H1 (cell line): ENCODE results near the gene R3HDM4. TPM values are rescaled to one million over a fixed set of nuclear protein-coding genes. Genes with fewer than 3 reads are reported as not detected.

Source experiments
- CTCF ChIA-PET: fragments of 300-600 bp; sonication (Branson Sonifier 250); formaldehyde crosslinking; loops from one replicate; lab custom pipeline; 2021; ENCODE audit not compliant: partially characterized antibody; lab: Charles Lee
- POLR2A ChIA-PET: fragments of 300-600 bp; sonication (Branson Sonifier 250); formaldehyde crosslinking; loops from one replicate; lab custom pipeline; 2021; ENCODE audit warnings: inconsistent platforms; ENCODE audit not compliant: partially characterized antibody; lab: Charles Lee
- DNase-seq, 2 experiments: peaks; one replicate each; pipeline versions ENCODE4 v3.0.0 to v3.0.0-alpha.2; 2010 to 2022; ENCODE audit warnings: low spot score in 2 of 2, low read depth in 1 of 2, mixed read lengths in 1 of 2
- FAIRE-seq: peaks from 2 replicates; lab custom pipeline; 2011; peaks lifted over from hg19 to GRCh38; lab: Jason Lieb, UNC
- H2AFZ ChIP-seq: 2 replicates; pipeline ENCODE4 v1.8.1; 2012; ENCODE audit warnings: low read length, inconsistent platforms
- H2AK5ac ChIP-seq: 2 replicates; pipeline ENCODE4 v1.6.1; 2013; ENCODE audit warnings: low read depth, low read length
- H2BK120ac ChIP-seq: replicated peaks from 2 replicates; pipeline ENCODE3; 2013; ENCODE audit warnings: low read depth, low read length, inconsistent platforms
- H2BK12ac ChIP-seq: 2 replicates; pipeline ENCODE4 v1.6.1; 2013; ENCODE audit warnings: low read depth, low read length
- H2BK15ac ChIP-seq: 2 replicates; pipeline ENCODE4 v1.6.1; 2013; ENCODE audit warnings: low read length
- H2BK20ac ChIP-seq: 2 replicates; pipeline ENCODE4 v1.6.1; 2013; ENCODE audit warnings: low read length
- H2BK5ac ChIP-seq: 2 replicates; pipeline ENCODE4 v1.6.1; 2013; ENCODE audit warnings: low read depth, low read length
- H3K14ac ChIP-seq: 2 replicates; pipeline ENCODE4 v1.6.1; 2013; ENCODE audit warnings: inconsistent platforms; ENCODE audit not compliant: insufficient read length
- H3K18ac ChIP-seq: 2 replicates; pipeline ENCODE4 v1.6.1; 2013; ENCODE audit warnings: low read length; ENCODE audit errors: extremely low read depth
- H3K23ac ChIP-seq: 2 replicates; pipeline ENCODE4 v1.6.1; 2013; ENCODE audit warnings: inconsistent platforms; ENCODE audit not compliant: insufficient read length
- H3K23me2 ChIP-seq: 2 replicates; pipeline ENCODE4 v1.6.1; 2013; ENCODE audit warnings: low read depth, low read length
- H3K27ac ChIP-seq: 2 replicates; pipeline ENCODE4 v1.6.1; 2011; ENCODE audit warnings: low read depth, low read length, inconsistent platforms
- H3K27me3 ChIP-seq, 4 experiments: replicated peaks in 1 of 4; 1 replicate in 1 of 4; 2 replicates in 3 of 4; pipeline versions ENCODE4 v1.6.1 to v1.8.1; 2011 to 2013; ENCODE audit warnings: low read length in 3 of 4, mild to moderate bottlenecking in 3 of 4, inconsistent platforms in 2 of 4, mixed read lengths in 2 of 4, moderate library complexity in 1 of 4; ENCODE audit not compliant: control insufficient read depth in 3 of 4, insufficient read depth in 3 of 4; ENCODE audit errors: extremely low read depth in 1 of 4
- H3K36me3 ChIP-seq, 4 experiments: 2 replicates each; pipeline versions ENCODE4 v1.6.1 to v1.8.1; 2011 to 2013; ENCODE audit warnings: mild to moderate bottlenecking in 4 of 4, low read length in 3 of 4, moderate library complexity in 2 of 4, control low read depth in 1 of 4, inconsistent platforms in 1 of 4; ENCODE audit not compliant: insufficient read depth in 4 of 4, control insufficient read depth in 2 of 4
- H3K4ac ChIP-seq: replicated peaks from 2 replicates; pipeline ENCODE3; 2013; ENCODE audit warnings: low read length, low read depth, mixed read lengths, inconsistent platforms; ENCODE audit not compliant: insufficient read length
- H3K4me1 ChIP-seq, 4 experiments: replicated peaks in 1 of 4; 1 replicate in 1 of 4; 2 replicates in 3 of 4; pipeline versions ENCODE4 v1.6.1 to v1.8.1; 2011 to 2013; ENCODE audit warnings: low read length in 3 of 4, inconsistent platforms in 2 of 4, mixed read lengths in 1 of 4; ENCODE audit not compliant: insufficient read depth in 4 of 4, control insufficient read depth in 3 of 4
- H3K4me2 ChIP-seq, 2 experiments: 2 replicates each; pipeline versions ENCODE4 v1.6.1 to v1.8.1; 2011 to 2013; ENCODE audit warnings: low read depth in 2 of 2, low read length in 2 of 2, control low read depth in 1 of 2, inconsistent platforms in 1 of 2, mild to moderate bottlenecking in 1 of 2; ENCODE audit not compliant: insufficient read depth in 1 of 2
- H3K4me3 ChIP-seq, 4 experiments: fragments of 200-600, 300-600 bp in 1 of 4; sonication (generic), shearing (Covaris generic), sonication (Bioruptor Twin) in 1 of 4; 2 replicates each; pipeline versions ENCODE4 v1.5.1 to v1.8.1; 2011 to 2016; ENCODE audit warnings: low read length in 4 of 4, low read depth in 3 of 4, control low read depth in 2 of 4, inconsistent platforms in 2 of 4, mild to moderate bottlenecking in 2 of 4, mixed read lengths in 1 of 4, moderate library complexity in 1 of 4; ENCODE audit not compliant: insufficient read depth in 2 of 4; ENCODE audit errors: extremely low read depth in 1 of 4
- H3K56ac ChIP-seq: replicated peaks from 2 replicates; pipeline ENCODE3; 2013; ENCODE audit warnings: low read depth, mild to moderate bottlenecking, mixed read lengths, low read length, inconsistent platforms; ENCODE audit not compliant: insufficient read length
- H3K79me1 ChIP-seq: 2 replicates; pipeline ENCODE4 v1.6.1; 2013; ENCODE audit warnings: low read depth, low read length, control low read depth
- H3K79me2 ChIP-seq, 2 experiments: 2 replicates each; pipeline versions ENCODE4 v1.6.1 to v1.8.1; 2012 to 2013; ENCODE audit warnings: low read length in 2 of 2, mild to moderate bottlenecking in 2 of 2, inconsistent platforms in 1 of 2; ENCODE audit not compliant: insufficient read depth in 2 of 2, control insufficient read depth in 1 of 2
- H3K9ac ChIP-seq, 4 experiments: replicated peaks in 1 of 4; 1 replicate in 1 of 4; 2 replicates in 3 of 4; pipeline versions ENCODE4 v1.6.1 to v1.8.1; 2011 to 2013; ENCODE audit warnings: low read depth in 3 of 4, low read length in 3 of 4, control low read depth in 2 of 4, mild to moderate bottlenecking in 2 of 4, moderate library complexity in 2 of 4, inconsistent platforms in 1 of 4; ENCODE audit errors: extremely low read depth in 1 of 4
- H3K9me3 ChIP-seq, 2 experiments: 2 replicates each; pipeline versions ENCODE4 v1.6.1 to v1.8.1; 2012 to 2013; ENCODE audit warnings: mild to moderate bottlenecking in 2 of 2, moderate library complexity in 2 of 2, control low read depth in 1 of 2, inconsistent platforms in 1 of 2, low read depth in 1 of 2, low read length in 1 of 2, mixed read lengths in 1 of 2; ENCODE audit not compliant: insufficient read depth in 2 of 2
- H4K20me1 ChIP-seq, 2 experiments: replicated peaks in 1 of 2; 2 replicates each; pipeline versions ENCODE3 to v1.8.1; 2011 to 2013; ENCODE audit warnings: inconsistent platforms in 2 of 2, low read length in 2 of 2, mild to moderate bottlenecking in 1 of 2; ENCODE audit not compliant: insufficient read depth in 2 of 2, control insufficient read depth in 1 of 2
- H4K5ac ChIP-seq: 2 replicates; pipeline ENCODE4 v1.6.1; 2013; ENCODE audit warnings: low read length, low read depth, mixed read lengths, inconsistent platforms; ENCODE audit not compliant: insufficient read length
- H4K8ac ChIP-seq: 2 replicates; pipeline ENCODE4 v1.8.0; 2013; ENCODE audit warnings: mild to moderate bottlenecking, moderate library complexity, low read length, inconsistent platforms; ENCODE audit not compliant: insufficient read depth; ENCODE audit errors: extremely low read depth
- H4K91ac ChIP-seq: replicated peaks from 2 replicates; pipeline ENCODE3; 2013; ENCODE audit warnings: low read length, mixed read lengths, inconsistent platforms; ENCODE audit not compliant: insufficient read length
- ATF3 ChIP-seq: IDR thresholded peaks from 2 replicates; pipeline ENCODE4 v1.6.1; 2011; ENCODE audit warnings: low read depth, mild to moderate bottlenecking, low read length; ENCODE audit not compliant: insufficient read depth
- CBX5 ChIP-seq: fragments of 300-800, 300-1000 bp; sonication (generic); IDR thresholded peaks from 2 replicates; pipeline ENCODE4 v1.7.1; 2016; ENCODE audit warnings: antibody characterized with exemption, low read length, low read depth
- CBX8 ChIP-seq: fragments of 300-800, 300-1000 bp; sonication (generic); IDR thresholded peaks from 2 replicates; pipeline ENCODE4 v1.7.1; 2016; ENCODE audit warnings: low read depth, low read length, borderline replicate concordance
- CTBP2 ChIP-seq: IDR thresholded peaks from 2 replicates; pipeline ENCODE4 v1.7.0; 2011; ENCODE audit warnings: borderline replicate concordance, mild to moderate bottlenecking, moderate library complexity, mixed read lengths, low read length; ENCODE audit not compliant: insufficient read depth, insufficient read length
- EP300 ChIP-seq, 2 experiments: IDR thresholded peaks; 1 replicate in 1 of 2; 2 replicates in 1 of 2; pipeline ENCODE4 v1.6.1; 2011 to 2012; ENCODE audit warnings: low read depth in 2 of 2, low read length in 2 of 2, mild to moderate bottlenecking in 2 of 2, borderline replicate concordance in 1 of 2, inconsistent platforms in 1 of 2, moderate library complexity in 1 of 2
- RNF2 ChIP-seq: fragments of 200-900, 300-1000 bp; sonication (generic); IDR thresholded peaks from 2 replicates; pipeline ENCODE4 v1.7.1; 2016; ENCODE audit warnings: borderline replicate concordance, low read depth, mild to moderate bottlenecking, antibody characterized with exemption, low read length; ENCODE audit not compliant: poor library complexity, severe bottlenecking; ENCODE audit errors: missing control alignments
- SAP30 ChIP-seq: fragments of 300-600 bp; sonication (generic); IDR thresholded peaks from 2 replicates; pipeline ENCODE4 v1.7.1; 2012; ENCODE audit warnings: low read length, moderate library complexity, mild to moderate bottlenecking, inconsistent platforms; ENCODE audit not compliant: insufficient read depth, insufficient replicate concordance
- TAF1 ChIP-seq: IDR thresholded peaks from 2 replicates; pipeline ENCODE4 v1.6.1; 2011; ENCODE audit warnings: mild to moderate bottlenecking, low read depth, low read length
- TBP ChIP-seq: IDR thresholded peaks from 2 replicates; pipeline ENCODE4 v1.6.1; 2011; ENCODE audit warnings: low read depth, low read length, improper control_type of control experiment
- WGBS, 2 experiments: shearing (Covaris generic) in 1 of 2; methylation state at CpG; one replicate each; pipeline versions ENCODE4 v1.1.6 to v1.1.7; 2013 to 2015; ENCODE audit warnings: low lambda C conversion rate in 2 of 2, mixed read lengths in 2 of 2, inconsistent platforms in 1 of 2, low coverage in 1 of 2, missing lambda C conversion rate in 1 of 2; ENCODE audit not compliant: insufficient replicate concordance in 2 of 2, insufficient coverage in 1 of 2, insufficient read length in 1 of 2; ENCODE audit errors: extremely low coverage in 1 of 2, missing lambda C conversion rate in 1 of 2; 5-methylcytosine and 5-hydroxymethylcytosine counted together
- polyA plus RNA-seq, 7 experiments: library from polyadenylated mRNA; depleted of rRNA in 3 of 7; stranded (reverse) in 5 of 7; unstranded in 2 of 7; fragments of >200 nt in 5 of 7; fragments of 200-250 nt in 2 of 7; gene quantifications; 1 replicate in 5 of 7; 2 replicates in 1 of 7; 4 replicates in 1 of 7; pipeline versions ENCODE4 v1.2.1 to v1.2.3, GENCODE V29; 2011 to 2013; ENCODE audit warnings: missing spikeins in 2 of 7, mixed read lengths in 2 of 7
- total RNA-seq: library from RNA; stranded (reverse); fragmentation: NEBNext Ultra II Directional; extraction: Animal tissue kit (Norgen Biotek cat#: 25700); gene quantifications from 2 replicates; pipeline ENCODE4 v1.2.1, GENCODE V29; 2021

Gene R3HDM4
- total and polyA plus RNA-seq, 2 of the 8 experiments (the other 6 are each of a cell fraction or from before 2014, with no cell fraction given): 76.8 to 102 TPM

GRCh38 chr19:870314-870713 lies 42.7 kb downstream of the R3HDM4 start:
- H3K27ac ChIP-seq: no peak overlapping the region
- CTCF ChIA-PET: interaction anchor here (1.5 to 2.8 kb wide), 2 partner anchors 13 to 48 kb away, joined by 3 to 10 read pairs; no protein-coding TSS in a partner anchor
- WGBS, 2 experiments: 89% methylated on average over 7 of the region's 8 CpGs; no CpG with 5 or more reads in 1 of the 2 experiments

More at GRCh38 chr19:870314-870713, 42.7 kb downstream of the R3HDM4 start:
- POLR2A ChIA-PET: interaction anchor here (0.8 kb wide), 1 partner anchor 18 kb away, joined by 4 read pairs; the partner anchor contains the start of gene ELANE
- H3K36me3 ChIP-seq: peaks cover 0 to 17% (median 0%) of the 10 kb centered on the region in 4 experiments; a peak in 2 of 8 replicates
- no peak overlapping the region for H3K4me2 ChIP-seq
- H3K23ac ChIP-seq: no peak overlapping the region
- H4K20me1 ChIP-seq: peaks cover 4 to 9% of the 10 kb centered on the region in 2 experiments
- H3K4me1 ChIP-seq: peaks cover 3 to 22% (median 7%) of the 10 kb centered on the region in 4 experiments
- H4K91ac ChIP-seq: no peak overlapping the region
- no peak overlapping the region for H2BK12ac ChIP-seq
- H4K8ac ChIP-seq: no peak overlapping the region
- TF ChIP-seq ATF3: no peak
- TF ChIP-seq EP300 (IDR thresholded peaks at IDR 0.05; ENCODE audit: borderline replicate concordance in 1 of 2, low read depth in 2 of 2, low read length in 2 of 2): no peak
- TF ChIP-seq TBP: no peak
- no peak for TF ChIP-seq CTBP2
- no peak for TF ChIP-seq TAF1
- TF ChIP-seq CBX5: no peak
- TF ChIP-seq CBX8: no peak
- no peak for TF ChIP-seq RNF2
- TF ChIP-seq SAP30: no peak
- H3K23me2 ChIP-seq: no peaks in the 10 kb centered on the region
- no peak overlapping the region for H3K4ac ChIP-seq
- no peak overlapping the region for H2BK20ac ChIP-seq
- no peak overlapping the region for H3K14ac ChIP-seq
- DNase-seq: no peak
- no peaks in the 10 kb centered on the region for H3K27me3 ChIP-seq
- no peak for FAIRE-seq
- H3K4me3 ChIP-seq: no peak overlapping the region
- H3K79me1 ChIP-seq: no peaks in the 10 kb centered on the region; the same call in 1 of the 2 replicates
- no peak overlapping the region for H2BK15ac ChIP-seq
- no peak overlapping the region for H2AFZ ChIP-seq
- no peak overlapping the region for H4K5ac ChIP-seq
- H3K9ac ChIP-seq: no peak overlapping the region
- H2BK120ac ChIP-seq: no peak overlapping the region
- H2AK5ac ChIP-seq: no peak overlapping the region
- H3K9me3 ChIP-seq: peaks cover 0 to 3% of the 10 kb centered on the region in 2 experiments; a peak in 1 of 4 replicates
- H3K18ac ChIP-seq: no peak overlapping the region
- no peaks in the 10 kb centered on the region for H3K79me2 ChIP-seq
- no peak overlapping the region for H3K56ac ChIP-seq
- no peak overlapping the region for H2BK5ac ChIP-seq
